Body of pancreas (tissue), 4 donors: ENCODE data around the gene SEL1L.
"Not testable (repeated sequence)": the region's sequence is repeated elsewhere in the genome, so short reads cannot be mapped to it uniquely, and the experiment has no call there.

Experiments
- CTCF ChIP-seq, 7 experiments: fragments of 450-650 bp in 4 of 7; fragments of 200-600 bp in 3 of 7; sonication (generic) in 3 of 7; IDR thresholded peaks; one replicate each; pipeline ENCODE4 v1.5.1; 2016 to 2019; ENCODE audit warnings: antibody characterized with exemption in 7 of 7
- POLR2A ChIP-seq, 3 donors: fragments of 450-650 bp; IDR thresholded peaks; one replicate each; pipeline ENCODE4 v1.6.1; 2016; ENCODE audit warnings: antibody characterized with exemption in 3 of 3, mild to moderate bottlenecking in 2 of 3

- not testable (repeated sequence) for TF ChIP-seq CTCF, POLR2A (IDR thresholded peaks at IDR 0.05)
These were observed 103.9 kb downstream of the SEL1L start for GRCh38 chr14:81429749-81430148.
